Peyer's patch (tissue), 4 donors: Measurements from ENCODE around the gene GRAMD4.

Source experiments
- CTCF ChIP-seq, 6 experiments: fragments of 450-650 bp in 4 of 6; fragments of 200-600 bp in 2 of 6; sonication (generic) in 1 of 6; IDR thresholded peaks; one replicate each; pipeline ENCODE4 v1.5.1; 2017 to 2019; ENCODE audit warnings: antibody characterized with exemption in 6 of 6, mild to moderate bottlenecking in 3 of 6, moderate library complexity in 1 of 6
- POLR2A ChIP-seq, 2 donors: fragments of 450-650 bp; IDR thresholded peaks; one replicate each; pipeline ENCODE4 v1.5.1; 2017; ENCODE audit warnings: antibody characterized with exemption in 2 of 2, mild to moderate bottlenecking in 2 of 2, moderate library complexity in 2 of 2

- TF ChIP-seq CTCF (IDR thresholded peaks at IDR 0.05): no peak
- TF ChIP-seq POLR2A (IDR thresholded peaks at IDR 0.05): no peak
Measured at GRCh38 chr22:46598737-46599424, 21.3 kb upstream of the GRAMD4 start.
